HG03108 (cell line): Measurements from ENCODE around the gene GPR78.

Experiments used
- ATAC-seq: cut with Tn5 transposase; IDR thresholded peaks from one replicate; pipeline ENCODE4 v1.9.1; 2021; ENCODE audit warnings: moderate library complexity; ENCODE audit not compliant: unreplicated experiment

GPR78 gene, protein sequence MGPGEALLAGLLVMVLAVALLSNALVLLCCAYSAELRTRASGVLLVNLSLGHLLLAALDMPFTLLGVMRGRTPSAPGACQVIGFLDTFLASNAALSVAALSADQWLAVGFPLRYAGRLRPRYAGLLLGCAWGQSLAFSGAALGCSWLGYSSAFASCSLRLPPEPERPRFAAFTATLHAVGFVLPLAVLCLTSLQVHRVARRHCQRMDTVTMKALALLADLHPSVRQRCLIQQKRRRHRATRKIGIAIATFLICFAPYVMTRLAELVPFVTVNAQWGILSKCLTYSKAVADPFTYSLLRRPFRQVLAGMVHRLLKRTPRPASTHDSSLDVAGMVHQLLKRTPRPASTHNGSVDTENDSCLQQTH

DNA sequence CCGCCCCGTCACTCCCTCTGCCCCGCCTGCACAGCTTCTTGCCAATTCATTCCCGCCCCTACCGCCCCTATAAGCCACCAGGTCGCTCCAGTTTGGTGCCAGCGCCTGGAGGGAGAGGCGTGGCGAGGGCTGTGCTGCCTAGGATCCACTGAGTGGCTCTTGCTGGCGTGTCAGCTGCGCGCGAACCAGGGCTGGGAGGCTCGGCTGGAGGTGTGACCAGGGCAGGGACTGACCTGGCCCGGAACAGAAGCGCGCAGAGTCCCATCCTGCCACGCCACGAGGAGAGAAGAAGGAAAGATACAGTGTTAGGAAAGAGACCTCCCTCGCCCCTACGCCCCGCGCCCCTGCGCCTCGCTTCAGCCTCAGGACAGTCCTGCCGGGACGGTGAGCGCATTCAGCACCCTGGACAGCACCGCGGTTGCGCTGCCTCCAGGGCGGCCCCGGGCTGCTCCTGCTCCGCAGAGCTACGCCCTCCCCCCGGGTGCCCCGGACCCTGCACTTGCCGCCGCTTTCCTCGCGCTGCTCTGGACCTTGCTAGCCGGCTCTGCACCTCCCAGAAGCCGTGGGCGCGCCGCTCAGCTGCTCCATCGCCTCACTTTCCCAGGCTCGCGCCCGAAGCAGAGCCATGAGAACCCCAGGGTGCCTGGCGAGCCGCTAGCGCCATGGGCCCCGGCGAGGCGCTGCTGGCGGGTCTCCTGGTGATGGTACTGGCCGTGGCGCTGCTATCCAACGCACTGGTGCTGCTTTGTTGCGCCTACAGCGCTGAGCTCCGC is at the start of gene GPR78:
GPR78 (plus strand) TSS at position 72 of the 773 bp plus-strand sequence; CDS start at position 663, 591 bp downstream.
- no peak for ATAC-seq

DNA sequence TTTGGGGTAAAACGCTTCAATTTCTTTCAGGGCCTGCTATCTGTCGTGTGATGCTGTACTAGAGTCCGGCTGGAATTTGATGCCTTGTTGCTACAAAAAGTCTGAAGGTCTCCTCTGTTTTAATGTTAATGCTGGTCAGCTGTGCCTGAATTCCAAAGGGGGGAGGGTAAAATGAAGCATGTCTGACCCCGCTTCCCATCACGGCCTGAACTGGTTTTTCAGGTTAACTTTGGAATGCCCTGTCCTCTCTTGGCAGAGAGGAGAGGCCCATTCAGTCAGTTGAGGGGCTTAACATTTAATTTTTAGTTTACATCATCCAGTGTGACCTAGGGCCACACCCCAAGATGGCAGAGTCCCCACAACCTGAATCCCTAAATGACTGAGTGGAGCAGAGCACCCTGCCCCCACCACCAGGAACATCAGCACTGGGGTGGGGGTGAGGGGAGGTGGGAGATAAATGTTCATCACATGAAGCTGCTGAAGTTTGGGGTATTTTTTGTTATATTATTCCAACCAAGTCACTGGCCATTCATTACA is 47.9 kb upstream of the GPR78 start:
- no peak for ATAC-seq

DNA sequence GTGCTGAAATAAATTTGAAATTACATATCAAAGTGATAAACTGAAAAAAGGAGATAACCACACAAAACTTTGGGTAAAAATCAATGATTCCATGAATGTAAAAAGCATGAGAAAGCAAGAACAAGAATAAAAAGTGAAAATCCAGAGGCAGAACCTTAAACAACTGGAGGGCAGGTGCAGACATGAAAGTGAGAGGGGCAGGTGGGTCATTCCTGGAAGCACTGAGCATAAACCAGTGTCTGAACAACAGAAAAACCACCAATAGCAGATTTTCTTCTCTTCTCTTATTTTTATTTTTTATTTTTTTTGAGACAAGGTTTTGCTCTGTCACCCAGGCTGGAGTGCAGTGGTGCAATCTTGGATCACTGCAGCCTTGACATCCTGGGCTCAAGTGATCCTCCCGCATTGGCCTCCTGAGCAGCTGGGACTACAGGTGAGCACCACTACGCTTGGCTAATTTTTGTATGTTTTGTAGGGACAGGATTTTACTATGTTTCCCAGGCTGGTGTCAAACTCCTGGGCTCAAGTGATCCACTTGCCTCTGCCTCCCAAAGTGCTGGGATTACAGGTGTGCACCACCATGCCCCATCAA is 46.8 kb upstream of the GPR78 start:
- ATAC-seq = no peak

- peak; percentile 75 for ATAC-seq
These were observed 46.1 kb upstream of the GPR78 start for GRCh38 chr4:8534129-8534528.

- ATAC-seq = no peak
These were observed 45.6 kb upstream of the GPR78 start for GRCh38 chr4:8534611-8535010.

DNA sequence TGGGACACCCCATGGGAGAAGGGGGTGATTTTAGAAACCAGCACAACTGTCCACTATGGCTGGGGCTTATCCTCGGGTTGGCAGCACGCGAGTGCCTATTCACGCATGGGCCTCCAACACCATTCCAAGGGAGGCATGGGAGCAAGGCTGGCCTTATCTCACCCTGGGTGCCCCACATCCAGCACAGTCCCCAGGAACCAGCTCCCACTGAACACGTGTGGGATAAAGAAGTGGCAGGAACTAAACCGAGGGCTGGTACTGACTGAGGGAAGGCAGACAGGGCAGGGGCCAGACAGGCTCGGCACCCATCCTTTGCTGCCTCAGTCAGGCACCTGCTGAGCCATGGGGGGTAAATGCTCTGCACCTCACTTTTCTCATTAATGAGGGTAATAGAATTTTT is 43.7 kb upstream of the GPR78 start:
- ATAC-seq = no peak

DNA sequence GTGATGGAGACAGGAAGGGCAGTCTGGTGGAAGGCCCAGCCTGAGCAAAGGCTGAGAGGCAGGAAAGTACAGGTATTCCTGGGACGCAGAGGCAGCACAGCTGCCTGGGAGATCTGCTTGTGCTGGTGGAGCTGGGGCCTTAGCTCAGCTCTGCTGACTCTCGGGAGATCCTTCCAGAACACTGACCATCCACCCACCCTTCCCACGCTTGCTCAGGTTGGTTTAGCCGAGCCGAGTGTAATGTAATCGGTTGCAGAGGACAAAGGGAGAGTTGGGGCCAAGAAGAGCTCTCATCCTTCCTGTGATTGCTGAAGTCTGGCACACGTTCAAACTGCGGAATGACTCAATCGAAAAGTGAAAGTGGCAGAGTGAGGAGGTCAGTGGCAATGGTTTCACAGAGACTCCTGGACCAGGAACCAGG is 43.1 kb upstream of the GPR78 start:
- ATAC-seq = no peak

DNA sequence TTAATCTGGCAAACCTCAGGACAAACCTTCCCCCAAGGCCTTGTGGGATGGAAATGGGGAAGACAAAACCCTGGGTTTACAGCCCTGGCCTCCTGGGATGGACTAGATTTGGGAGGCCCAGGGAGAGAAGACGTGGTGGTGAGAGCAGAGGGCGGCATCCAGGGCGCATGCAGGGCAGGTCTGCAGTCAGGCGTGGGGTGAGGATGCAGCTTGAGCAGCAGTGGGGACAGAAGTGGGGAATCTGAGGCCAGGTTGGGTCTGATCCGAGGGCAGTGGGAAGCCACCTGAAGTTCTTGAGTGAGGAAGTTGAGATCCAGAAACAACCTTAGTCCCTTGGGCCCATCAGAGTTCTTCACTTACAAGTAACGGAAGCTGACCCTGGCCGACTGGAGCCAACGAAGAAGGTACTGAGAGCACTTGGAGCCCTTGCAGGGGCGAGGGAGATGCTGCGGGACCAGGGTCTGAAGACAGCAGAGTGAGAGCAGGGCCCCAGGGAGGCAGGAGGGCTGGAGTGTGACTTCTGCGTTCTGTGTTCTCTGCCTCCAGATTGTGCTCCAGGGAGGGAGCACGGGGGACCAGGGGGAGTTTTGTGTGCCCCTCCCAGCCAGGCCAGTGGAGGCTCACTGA is 42.0 kb upstream of the GPR78 start:
- no peak for ATAC-seq

DNA sequence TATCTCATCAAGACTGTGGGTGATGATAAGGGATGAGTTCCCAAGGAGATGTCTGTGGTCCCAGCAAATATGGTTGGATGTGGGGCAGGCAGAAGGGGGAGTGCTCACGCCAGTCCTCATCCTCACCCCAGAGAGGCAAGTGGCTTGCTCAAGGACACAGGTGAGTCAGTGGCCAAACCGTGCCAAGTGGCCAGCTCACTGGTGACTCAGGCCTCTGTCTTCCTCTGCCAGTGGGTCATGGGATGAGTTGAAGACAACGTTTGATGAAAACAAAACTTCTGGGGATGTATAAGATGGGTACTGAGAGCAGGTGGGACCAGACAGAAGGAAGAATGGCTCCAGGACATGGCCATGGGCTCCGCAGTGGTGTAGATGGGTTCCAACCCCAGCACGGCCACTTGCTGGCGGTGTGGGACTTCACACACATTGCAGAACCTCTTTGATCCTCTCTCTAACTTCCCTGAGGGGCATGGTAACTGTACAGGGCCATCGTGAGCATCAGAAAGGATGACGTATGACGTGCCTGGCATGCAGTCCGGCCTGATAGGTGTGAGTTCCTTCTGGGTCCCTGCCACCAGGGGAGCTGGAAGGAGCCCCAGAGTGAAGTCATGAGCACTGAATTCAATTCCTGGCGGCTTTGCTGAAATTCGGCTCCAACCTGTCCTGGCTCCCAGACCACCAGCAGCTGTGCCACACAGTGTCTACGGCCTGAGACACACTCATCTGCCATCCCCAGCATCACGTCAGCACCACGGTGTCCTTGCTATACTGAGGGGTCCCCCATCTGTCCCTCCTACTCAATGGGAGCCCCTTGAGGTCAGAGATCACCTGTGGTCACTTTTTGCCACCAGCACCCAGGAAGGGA is 41.3 kb upstream of the GPR78 start:
- ATAC-seq = no peak

GRCh38 chr4:8539661-8540060 is 40.5 kb upstream of the GPR78 start:
- no peak for ATAC-seq

GRCh38 chr4:8540072-8540471 is 40.1 kb upstream of the GPR78 start:
- no peak for ATAC-seq

DNA sequence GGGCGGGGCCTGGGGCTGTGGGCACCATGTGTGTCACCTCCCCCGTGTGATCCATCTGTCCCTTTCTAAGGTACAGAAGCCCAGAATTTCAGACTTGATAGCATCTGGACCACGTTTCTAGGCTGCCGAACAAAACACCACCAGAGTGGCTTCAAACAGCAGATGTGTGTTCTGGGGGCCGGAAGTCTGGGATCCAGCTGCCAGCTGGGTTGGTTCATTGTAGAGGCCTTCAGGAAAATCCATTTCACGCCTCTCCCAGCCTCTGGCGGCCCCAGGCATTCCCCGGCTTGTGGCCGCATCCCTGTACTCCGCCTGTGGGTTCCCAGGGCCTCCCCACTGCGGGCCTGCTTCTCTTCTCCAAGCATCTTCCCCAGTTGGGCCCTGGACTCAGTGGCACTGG is 39.6 kb upstream of the GPR78 start:
- ATAC-seq = no peak

- no peak for ATAC-seq
These were observed 39.2 kb upstream of the GPR78 start for GRCh38 chr4:8540991-8541390.

- no peak for ATAC-seq
These were observed 38.0 kb upstream of the GPR78 start for GRCh38 chr4:8541981-8542715.

DNA sequence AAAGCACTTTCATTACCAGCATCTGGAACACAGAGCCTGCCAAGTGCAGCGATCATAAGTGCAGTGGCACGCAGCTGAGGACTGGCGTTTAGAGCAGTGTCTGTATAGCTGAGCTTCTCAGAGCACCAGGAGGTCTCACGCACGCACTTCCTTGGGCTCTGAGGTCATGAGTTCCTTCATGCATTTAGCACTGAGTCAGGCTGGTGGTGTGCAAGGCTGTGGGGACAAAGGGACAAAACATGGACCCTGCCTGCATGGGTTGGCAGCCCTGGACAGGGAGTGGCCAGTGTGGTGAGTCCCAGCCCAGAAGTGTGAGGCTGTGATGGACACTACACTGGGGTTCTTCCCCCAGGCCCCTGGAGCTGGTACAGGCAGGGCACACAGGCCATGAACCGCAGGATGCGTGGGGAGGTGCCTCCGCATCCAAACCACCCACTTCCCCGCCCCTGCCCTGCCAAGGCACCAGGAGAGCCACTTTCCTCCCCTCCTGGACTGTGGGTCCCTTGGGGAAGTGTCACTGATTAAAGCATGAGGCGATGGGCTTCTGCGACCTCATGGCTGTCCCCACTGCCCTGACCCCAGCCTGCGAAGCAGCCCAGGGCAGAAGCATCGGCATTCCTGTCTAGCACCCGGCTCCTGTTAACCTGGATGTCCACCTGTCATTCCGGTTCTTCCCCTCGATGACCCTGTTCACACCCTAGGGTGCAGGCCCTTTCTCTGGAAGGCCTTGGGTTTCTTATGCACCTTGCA is 37.2 kb upstream of the GPR78 start:
- no peak for ATAC-seq

DNA sequence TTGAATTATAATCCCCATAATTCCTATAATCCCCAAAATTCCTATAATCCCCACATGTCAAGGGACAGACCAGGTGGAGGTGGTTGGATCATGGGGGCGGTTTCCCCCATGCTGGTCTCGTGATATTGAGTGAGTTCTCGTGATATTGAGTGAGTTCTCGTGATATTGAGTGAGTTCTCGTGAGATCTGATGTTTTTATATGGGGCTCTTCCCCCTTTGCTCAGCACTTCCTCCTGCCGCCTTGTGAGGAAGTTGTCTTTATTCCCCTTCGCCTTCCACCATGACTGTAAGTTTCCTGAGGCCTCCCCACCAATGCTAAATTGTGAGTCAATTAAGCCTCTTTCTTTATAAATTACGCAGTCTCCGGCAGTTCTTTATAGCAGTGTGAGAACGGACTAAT is 36.6 kb upstream of the GPR78 start:
- ATAC-seq = no peak

- no peak for ATAC-seq
These were observed 35.9 kb upstream of the GPR78 start for GRCh38 chr4:8544282-8544681.

DNA sequence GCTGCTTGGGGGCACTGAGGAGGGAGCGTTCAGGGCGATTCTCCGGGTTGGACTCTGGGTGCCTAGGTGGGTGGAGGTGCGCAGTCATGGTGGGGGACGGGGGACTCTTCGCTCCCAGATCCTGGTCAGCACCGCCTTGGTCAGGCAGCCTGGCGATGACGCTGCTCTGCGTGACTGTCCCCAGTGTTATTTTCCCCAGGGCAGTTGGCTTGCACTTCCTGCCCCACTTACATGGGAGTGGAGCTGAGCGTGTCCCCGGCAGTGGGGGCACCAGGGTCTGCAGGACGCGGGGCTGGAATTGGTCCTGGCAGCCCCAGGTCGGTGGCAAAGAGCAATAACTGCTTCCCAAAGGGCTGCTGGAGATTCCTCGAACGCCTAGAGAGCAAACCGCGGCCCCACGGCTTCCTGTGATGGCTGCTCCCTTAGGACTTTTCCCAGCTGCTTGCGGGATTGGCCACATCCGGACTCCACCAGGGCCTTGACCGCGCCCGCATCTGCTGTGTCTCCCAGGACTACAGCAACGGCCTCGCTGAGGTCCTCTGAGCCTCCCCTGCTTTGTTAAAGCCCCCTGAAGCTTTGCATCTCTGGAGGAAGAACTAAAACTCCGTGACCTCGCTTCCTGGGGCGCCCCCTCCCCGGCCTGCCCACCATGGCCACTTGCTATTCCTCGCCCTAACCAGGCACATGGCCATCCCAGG is 35.3 kb upstream of the GPR78 start:
- no peak for ATAC-seq
